HG03439 (cell line): Measurements from ENCODE around the gene ACBD4.

Experiments
- ATAC-seq: cut with Tn5 transposase; IDR thresholded peaks from one replicate; pipeline ENCODE4 v1.9.1; 2021; ENCODE audit warnings: mild to moderate bottlenecking, moderate library complexity; ENCODE audit not compliant: unreplicated experiment

ACBD4 gene

DNA sequence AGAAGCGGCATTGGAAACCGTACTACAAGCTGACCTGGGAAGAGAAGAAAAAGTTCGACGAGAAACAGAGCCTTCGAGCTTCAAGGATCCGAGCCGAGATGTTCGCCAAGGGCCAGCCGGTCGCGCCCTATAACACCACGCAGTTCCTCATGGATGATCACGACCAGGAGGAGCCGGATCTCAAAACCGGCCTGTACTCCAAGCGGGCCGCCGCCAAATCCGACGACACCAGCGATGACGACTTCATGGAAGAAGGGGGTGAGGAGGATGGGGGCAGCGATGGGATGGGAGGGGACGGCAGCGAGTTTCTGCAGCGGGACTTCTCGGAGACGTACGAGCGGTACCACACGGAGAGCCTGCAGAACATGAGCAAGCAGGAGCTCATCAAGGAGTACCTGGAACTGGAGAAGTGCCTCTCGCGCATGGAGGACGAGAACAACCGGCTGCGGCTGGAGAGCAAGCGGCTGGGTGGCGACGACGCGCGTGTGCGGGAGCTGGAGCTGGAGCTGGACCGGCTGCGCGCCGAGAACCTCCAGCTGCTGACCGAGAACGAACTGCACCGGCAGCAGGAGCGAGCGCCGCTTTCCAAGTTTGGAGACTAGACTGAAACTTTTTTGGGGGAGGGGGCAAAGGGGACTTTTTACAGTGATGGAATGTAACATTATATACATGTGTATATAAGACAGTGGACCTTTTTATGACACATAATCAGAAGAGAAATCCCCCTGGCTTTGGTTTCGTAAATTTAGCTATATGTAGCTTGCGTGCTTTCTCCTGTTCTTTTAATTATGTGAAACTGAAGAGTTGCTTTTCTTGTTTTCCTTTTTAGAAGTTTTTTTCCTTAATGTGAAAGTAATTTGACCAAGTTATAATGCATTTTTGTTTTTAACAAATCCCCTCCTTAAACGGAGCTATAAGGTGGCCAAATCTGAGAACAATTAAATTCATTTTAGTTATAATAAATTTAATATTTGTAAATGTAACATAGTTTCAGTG, 14.5 kb downstream of the ACBD4 start:
- no peak for ATAC-seq

DNA sequence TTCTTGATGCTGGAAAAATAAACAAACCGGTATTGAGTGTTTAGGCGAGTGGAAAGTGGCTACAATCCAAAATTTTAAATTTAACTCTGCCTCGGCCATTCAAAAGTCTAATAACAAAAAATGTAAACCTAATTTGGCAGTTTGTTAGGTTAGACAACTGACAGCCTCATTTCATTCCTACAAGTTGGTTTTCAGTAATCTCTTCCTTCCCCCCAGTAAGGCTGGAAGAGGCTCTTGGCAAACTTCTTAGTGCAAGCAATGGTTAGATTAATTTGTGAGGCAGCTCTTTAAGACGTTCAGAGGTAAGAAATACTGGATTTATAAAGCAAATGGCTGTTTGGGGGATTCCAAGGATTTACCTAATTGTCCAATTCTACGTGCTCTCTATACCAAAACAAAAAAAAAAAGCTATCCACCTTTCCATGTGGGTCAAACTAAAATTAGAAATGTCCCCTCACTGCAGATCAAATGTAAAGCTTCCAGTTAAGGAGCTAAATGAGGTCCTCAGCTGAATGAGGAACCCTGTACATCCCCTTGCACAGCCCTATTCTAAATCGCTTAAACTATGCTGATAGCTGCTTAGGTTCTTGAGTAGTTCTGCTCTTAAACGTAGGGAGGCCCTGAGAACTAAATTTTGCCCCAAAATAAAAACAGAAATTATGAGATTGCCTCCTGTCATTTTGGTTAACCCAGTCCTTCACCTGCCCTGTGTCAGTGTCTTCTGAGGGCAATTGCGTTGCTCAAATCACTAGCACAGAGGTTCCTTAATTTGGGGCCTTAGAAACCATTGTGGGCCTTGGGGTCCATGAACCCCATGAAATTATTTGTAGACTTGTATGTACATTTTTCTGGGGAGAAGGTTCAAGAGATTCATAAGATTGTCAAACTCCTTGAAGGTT, 15.7 kb downstream of the ACBD4 start:
- ATAC-seq: no peak

DNA sequence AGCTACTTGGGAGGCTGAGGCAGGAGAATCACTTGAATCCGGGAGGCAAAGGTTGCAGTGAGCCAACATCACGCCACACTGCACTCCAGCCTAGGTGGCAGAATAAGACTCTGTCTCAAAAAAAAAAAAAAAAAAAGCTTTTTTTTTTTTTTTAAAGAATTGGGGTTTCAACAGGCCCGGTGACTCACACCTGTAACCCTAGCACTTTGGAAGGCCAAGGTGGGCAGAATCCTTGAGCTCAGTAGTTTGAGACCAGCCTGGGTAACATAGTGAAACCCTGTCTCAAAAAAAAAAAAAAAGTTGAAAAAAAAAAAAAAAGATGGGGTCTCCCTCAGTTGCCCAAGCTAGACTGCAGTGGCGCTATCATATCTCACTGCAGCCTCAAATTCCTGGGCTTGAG, 19.5 kb downstream of the ACBD4 start:
- ATAC-seq: no peak

DNA sequence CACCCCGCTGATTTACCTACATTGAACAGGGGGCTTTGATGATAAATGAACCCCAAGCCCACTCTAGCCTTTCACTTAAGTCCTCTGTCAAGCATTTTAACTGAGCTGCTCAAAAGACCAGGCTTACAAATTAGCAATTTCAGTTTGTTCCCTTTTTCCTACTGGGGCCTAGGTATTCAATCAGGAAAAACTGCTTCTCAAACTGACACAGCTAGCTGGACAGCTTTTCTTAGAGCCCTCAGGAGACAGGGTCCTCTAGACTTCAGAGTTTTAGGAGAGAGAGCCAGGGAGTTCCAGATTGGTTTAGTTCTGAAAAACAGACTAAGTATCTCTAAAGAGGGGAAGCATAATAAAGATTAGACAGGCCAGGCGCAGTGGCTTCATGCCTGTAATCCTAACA, 20.0 kb downstream of the ACBD4 start:
- no peak for ATAC-seq

DNA sequence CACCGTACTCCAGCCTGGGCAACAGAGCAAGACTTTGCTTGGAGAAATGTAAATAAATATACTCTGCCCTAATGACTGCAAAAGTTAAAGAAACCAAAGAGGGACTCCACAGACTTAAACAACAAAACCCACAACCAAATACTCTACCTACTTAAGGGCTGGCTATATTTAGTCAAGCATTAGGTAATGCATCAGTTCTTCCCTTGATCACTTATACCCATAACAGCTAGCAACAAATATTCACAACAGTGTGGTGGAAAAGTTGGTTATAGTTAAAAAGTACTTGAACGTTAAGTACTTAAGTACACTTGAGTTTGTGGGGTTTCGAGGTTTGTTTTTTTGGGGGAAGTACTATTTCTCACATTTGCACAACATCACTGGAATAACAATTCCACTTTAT, 20.8 kb downstream of the ACBD4 start:
- no peak for ATAC-seq

DNA sequence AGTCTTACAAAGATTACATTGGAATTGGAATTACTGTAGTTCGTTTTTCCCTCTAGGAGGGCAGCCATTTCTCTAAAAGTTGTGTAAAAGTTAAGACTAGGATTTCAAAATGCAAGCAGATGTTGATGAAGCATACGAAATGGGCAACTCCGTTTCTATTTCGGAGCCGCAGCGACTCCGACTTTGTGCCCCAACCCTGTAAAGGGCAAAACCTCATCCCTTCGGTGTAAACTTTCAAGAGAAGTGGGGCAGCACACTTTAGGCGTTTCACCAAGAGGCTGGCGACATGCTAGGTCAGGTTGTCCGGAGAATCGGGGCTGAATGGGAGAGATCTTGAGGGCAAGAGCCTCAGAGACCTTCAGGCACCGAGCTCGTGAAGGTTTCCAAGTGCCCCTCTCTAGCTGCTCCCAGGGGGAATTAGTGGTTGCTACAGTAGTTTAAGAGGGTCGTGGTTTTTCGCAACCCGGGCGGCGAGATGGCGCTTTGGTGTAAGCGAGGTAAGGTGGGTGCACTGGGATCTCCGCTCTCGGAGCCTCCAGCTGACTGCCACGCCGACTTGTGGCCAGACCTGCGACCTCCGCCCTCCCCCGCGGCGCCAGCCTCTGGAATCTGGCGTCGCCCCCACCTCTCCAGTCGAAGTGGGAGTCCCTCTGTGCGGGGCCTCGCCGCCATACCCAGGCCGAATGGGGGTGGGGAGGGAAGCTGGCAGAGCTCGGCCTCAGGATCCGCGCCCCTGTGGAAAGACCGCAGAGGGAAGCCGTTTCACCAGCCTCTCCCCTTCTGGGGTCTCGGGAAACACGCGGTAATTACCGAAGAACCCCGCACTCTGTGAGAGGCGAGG, 25.2 kb downstream of the ACBD4 start:
- peak; percentile 23 for ATAC-seq

DNA sequence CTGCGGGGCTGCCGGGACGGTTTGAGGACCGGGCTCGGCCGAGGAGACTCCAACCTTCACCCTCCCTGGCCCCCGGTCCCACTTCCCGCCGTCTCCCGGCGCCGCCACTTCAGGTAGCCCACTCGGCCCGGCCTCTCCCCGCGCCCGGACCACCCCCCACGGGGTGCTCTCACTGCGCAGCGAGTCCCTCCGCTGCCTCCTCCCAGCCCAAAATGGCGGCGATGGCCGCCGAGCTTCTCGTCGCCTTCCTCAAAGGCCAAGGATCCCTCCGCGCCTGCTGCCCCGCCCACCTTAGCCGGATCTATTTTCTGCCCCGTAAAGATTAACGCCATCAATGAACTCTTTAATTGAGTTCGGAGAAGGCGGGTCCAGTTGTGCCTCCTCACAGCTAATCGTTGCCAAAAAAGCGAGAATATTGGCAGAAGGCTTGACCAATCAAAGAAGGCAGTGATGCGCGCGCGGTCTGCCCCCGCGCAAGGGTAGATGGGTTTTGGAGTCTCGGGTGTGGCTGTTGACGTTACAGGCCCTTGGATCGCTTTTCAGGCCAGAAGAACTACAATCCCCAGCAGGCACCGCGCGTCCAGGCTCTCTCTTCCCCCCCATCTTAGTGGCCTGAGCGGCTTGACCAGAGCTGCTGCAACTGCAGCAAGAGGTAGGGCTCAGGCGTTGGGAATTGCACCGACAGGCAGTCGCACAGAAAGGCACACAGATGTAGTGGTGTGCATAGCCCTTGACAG, 26.0 kb downstream of the ACBD4 start, which contains the start of gene HEXIM2:
Gene HEXIM2 (plus strand): TSS at position 588 of the 737 bp plus-strand sequence. CDS start 919 bp downstream, outside the sequence.
- peak; percentile 90 for ATAC-seq

DNA sequence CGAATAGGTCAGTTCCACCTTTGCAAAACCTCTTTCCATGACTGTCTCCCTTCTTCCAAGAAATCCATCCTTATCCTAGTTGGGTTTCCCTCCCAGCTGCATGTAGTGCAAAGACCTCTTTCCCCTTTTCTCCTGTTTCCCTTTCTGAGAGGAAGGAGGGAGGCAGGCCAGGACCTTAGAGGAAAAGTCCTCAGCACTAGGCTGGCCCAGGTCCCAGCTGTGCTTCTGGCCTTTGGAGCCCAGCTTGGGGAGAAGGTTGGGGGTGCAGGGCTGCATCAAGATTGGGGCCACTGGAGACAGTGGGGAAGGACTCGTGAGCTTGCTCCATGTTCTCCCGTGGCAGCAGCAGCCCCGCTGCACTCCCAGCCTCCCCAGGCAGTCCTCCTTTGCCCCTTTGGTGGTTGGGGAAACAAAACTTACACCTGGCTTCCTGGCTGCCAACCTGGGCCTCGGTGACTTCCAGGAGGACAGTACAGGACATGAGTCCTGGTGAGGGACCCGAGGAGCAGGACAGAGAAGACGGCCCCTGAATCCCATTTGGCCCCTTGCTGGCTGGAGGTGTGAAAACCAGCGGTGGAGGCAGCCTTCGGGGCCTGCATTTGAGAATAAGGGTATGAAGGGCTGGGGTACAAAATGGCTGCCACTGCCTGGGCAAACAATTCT, 26.7 kb downstream of the ACBD4 start:
- no peak for ATAC-seq

DNA sequence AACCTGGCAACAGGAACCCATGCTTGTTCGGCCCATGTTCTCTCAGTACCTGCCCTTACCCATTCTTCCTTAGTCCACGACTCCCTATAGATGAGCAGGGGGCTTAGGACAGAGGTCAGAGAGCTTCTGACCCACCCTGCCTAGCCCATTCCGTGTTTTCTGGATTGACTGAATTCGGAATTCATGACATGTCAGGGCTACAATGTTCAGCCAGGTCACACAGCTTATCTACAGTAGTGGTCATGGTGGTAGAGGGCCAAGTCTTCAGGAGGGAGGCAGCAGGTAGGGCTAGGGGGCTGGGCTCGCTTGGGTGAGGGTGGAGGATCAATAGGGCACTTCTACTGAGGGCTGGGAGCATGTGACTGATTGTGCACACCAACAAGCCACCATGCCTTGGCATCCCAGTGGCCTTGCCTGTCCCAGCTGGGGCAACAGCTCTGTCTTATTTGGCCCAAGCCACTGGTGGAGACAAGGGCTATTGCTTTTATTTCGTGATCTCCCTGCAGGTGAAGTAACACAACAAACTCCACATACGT, 29.3 kb downstream of the ACBD4 start:
- ATAC-seq: no peak

DNA sequence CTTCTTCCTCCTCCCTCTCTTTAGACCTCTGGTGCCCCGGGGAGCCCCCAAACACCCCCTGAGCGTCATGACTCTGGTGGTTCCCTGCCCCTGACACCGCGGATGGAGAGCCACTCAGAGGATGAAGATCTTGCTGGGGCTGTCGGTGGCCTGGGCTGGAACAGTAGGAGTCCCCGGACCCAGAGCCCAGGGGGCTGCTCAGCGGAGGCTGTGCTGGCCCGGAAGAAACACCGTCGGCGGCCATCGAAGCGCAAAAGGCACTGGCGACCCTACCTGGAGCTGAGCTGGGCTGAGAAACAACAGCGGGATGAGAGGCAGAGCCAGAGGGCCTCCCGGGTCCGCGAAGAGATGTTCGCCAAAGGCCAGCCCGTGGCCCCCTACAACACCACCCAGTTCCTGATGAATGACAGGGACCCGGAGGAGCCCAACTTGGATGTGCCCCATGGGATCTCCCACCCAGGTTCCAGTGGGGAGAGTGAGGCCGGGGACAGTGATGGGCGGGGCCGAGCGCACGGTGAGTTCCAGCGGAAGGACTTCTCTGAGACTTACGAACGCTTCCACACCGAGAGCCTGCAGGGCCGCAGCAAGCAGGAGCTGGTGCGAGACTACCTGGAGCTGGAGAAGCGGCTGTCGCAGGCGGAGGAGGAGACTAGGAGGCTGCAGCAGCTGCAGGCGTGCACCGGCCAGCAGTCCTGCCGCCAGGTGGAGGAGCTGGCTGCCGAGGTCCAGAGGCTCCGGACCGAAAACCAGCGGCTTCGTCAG, 33.7 kb downstream of the ACBD4 start:
- no peak for ATAC-seq

DNA sequence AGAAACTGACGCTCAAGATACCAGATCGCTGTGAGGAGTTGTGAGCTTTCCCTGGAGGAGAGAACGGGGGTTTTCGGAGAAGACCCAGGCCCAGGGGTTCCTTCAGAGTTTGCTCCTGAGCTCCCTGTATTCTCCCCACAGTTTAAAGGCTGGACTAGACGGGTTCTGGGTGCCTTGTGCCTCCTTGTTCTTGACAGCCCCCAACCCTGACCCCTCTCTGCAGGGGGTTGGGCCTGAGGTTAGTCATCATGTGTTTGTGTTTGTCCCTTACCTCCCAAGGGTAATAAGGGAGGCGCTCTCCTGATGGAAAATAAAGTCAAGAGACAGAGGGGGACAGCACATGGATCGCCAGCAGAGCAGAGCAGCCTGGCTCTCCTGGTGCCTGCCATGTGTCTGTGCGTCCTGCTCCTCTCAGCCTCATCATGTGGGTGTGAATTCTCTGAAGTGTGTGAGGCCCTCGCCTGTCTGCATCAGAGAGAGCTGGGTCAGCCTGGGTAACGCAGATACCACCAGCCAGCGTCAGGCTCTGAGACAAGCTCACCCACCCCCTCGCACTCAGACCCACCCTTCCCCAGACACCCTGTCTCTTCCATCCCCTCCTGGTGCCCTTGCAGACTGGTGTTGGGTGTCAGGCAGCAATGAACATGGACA, 34.9 kb downstream of the ACBD4 start:
- no peak for ATAC-seq

DNA sequence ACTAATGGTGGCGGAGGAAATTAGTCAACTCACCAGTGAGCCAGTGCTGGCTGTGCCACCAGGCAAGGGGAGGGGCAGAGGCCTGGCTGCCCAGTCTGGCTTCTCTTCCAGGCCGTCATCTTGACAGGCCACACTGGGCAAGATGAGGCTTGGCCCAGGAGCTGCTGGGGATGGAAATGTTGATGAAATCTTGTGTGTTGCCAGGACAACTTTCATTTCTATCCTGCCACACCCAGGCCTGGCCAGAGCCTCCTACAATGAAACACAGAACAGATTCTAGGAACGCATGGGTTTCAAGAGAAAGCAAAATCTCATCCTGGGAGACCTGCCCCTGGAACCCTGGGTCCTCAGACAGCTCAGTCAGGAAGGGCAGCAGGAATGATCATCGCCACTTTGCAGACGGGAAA, 35.4 kb downstream of the ACBD4 start:
- no peak for ATAC-seq

DNA sequence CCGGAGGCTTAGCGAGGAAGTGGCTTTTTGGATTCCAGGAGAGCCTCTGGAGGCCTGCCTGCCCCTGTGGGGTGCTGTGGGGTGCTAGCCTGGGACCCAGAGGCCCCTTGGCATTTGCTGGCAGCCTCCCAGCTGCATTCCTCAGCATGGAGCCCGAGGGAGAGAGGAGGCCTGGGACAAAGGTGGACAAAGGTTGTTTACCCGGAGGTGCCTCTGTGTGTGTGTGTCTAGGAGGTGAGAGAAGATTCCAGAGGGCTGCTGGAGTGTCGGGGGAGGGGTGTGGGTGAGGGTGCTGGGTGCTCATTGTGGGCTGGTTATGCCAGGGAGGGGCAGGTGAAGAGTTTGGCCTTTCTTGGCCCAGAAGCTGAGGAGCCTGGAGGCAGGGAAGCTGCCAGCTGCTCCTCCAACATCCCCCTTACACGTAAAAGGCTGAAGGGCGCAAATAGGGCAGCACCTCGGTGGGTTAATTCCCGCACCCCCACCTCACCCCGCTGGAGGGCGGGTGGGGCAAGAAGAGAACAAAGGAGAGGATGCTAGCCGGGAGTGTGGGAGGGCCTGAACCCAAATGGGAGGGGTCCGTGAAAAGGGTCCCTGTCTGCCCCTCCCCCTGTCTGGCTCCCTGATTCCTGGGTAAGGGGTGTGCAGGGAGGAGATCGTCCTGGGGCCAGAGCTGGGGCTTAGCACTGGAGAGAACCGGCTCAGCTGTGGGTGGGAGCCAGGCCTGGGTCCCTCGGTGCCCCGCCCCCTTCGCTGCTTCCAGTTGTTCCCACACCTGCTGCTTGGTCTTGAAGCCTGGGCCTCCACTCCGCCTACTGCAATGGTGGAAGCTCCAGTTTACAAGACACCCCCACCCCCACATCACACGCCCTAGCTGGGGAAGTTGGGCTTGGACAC, 36.1 kb downstream of the ACBD4 start:
- ATAC-seq: no peak

DNA sequence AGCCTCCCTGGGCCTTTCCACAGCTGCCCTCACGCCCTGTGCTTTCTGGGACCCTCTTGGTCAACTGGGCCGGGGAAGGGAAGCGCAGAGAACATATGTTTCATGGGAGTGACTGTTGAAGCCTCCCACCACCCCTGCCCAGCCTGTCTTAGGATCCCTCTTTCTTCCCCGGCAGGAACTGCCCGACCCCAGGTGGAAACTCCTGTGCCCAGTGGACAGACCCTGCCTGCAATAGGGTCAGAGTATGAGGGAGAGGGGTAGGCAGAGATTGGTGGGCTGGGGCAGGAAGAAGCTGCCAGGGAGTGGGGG, 36.7 kb downstream of the ACBD4 start:
- ATAC-seq: no peak

DNA sequence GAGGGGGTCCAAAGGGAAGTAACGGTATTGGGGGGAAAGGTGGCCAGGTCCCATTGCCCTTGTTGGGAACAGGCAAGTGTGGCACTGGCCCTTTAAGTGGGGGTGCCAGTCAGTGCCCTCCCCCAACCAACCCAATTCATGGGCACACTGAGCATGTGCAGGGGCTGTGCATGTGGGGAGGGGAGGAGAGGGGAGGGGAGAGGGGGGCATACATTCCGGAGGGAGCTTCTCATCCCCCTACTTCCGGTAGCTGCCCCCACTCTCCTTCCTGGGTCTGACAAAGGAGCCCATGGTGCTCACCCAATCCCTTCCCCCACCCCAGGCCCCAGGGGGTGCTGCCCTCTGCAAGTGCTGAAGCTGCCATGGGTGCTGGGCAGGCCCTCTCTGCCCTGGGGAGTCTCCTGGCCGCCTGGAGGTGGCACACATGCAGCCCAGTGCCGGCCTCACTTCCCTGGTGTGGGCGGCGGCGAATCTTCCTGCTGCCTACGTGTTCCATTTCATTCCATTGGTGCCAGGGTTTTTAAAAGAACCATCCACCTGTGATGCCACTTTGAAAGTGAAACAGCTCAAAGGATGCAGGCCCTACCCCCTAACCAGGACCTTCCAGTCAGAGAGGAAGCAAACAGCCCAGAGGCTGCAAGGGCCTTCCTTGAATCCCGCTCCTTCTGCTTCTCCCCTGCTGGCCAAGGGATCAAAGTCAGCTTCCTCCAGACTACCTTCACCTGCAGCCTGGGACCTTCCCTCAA, 37.2 kb downstream of the ACBD4 start:
- no peak for ATAC-seq

DNA sequence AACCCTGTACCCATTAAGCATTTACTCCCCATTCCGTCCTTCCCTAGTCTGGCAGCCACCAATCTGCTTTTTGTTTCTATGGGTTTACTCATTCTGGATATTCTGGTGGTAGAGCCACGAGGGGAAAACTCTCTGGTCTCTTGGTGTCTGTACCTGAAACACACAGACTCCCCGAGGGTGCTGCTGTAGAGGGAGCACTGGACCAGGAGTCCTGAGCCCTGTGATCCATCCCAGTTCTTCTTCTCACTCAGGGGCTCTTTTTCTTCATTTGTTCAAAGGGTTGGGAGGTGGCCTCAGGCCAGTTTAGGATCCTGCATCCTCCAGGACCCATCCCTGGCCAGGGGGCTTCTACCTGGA, 40.2 kb downstream of the ACBD4 start:
- no peak for ATAC-seq

DNA sequence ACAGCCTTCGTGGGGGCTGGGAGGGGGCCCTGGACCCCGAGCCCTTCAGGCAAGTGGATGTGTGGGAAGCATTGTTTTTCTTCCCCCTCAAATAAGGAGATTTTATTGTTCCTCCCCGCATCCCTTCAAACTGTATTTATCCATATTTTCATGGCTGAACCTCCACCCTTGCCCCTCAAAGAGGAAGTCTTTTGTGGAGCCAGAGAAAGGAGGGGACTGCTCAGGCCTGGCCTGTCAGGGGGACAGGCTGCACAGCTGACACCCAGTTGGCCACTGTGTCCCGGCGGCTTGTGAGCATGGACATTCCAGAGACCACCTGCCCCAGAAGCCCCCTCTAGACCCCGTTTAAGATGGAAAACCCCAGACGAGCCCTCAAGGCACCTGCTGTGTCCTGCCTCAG, 42.1 kb downstream of the ACBD4 start:
- ATAC-seq: no peak
